ENCODE results near the gene OR52H1. TPM values are rescaled to one million over a fixed set of nuclear protein-coding genes. Genes with fewer than 3 reads are reported as not detected.

Gene OR52H1
- under 1 TPM in 1 of 4 donors, not detected in 3; 0.79 TPM for total RNA-seq

- Histone ChIP-seq H3K27ac (no peak within 1 kb of the TSS), H3K4me3 (no peak within 1 kb of the TSS), H3K27me3 (no peaks in the 10 kb centered on the region), H3K4me1 (no peaks in the 10 kb centered on the region), H3K36me3 (no peaks in the 10 kb centered on the region), H3K9me3 (no peaks in the 10 kb centered on the region)
- intact Hi-C loops (cut with DNase I; ENCODE audit: low total_unique reads), result no loop called here
- 43% methylated on average over 1 of the region's 1 CpG; no CpG with 5 or more reads in 1 of the 2 donors for WGBS, 2 donors (ENCODE audit: low coverage in 1 of 2)
- TF ChIP-seq POLR2A (IDR thresholded peaks at IDR 0.05), result no peak
- no peak for TF ChIP-seq EP300 (IDR thresholded peaks at IDR 0.05; ENCODE audit: low read depth)
- no peak for TF ChIP-seq CTCF (IDR thresholded peaks at IDR 0.05)
- TF ChIP-seq POLR2AphosphoS5 (IDR thresholded peaks at IDR 0.05), result no peak
- in situ Hi-C loops (cut with MboI; ENCODE audit: low pct_ligation_motif_present in 1 of 4, low pct_unique_long_range_greater_than_20kb in 1 of 4, low sequenced_read_pairs in 3 of 4), result no loop called here
- no peak for DNase-seq
These were observed at the start of gene OR52H1 for GRCh38 chr11:5548440-5548839. TSS of gene OR52H1 (minus strand) at chr11:5548540. CDS start at chr11:5545505, 3,035 bp downstream.

- intact Hi-C loops (cut with DNase I; ENCODE audit: low total_unique reads), result loop anchor here (10.0 kb wide), 1 partner anchor 87 kb away; the partner anchor contains the start of genes TRIM22 and TRIM5
- Histone ChIP-seq H3K9me3 (no peaks in the 10 kb centered on the region), H3K27me3 (no peaks in the 10 kb centered on the region), H3K36me3 (no peaks in the 10 kb centered on the region), H3K4me1 (peaks cover 0 to 18% (median 6%) of the 10 kb centered on the region in 4 donors), H3K27ac (peak overlapping the region in 1 of 4 donors; percentile 18), H3K4me3 (no peak overlapping the region)
- DNase-seq, result no peak
- TF ChIP-seq POLR2A (IDR thresholded peaks at IDR 0.05) (no peak), POLR2AphosphoS5 (IDR thresholded peaks at IDR 0.05) (no peak), CTCF (IDR thresholded peaks at IDR 0.05) (no peak)
- WGBS, 2 donors (ENCODE audit: low coverage in 1 of 2), result 75 to 83% methylated on average over 3 of the region's 3 CpGs
- in situ Hi-C loops (cut with MboI; ENCODE audit: low pct_ligation_motif_present in 1 of 4, low pct_unique_long_range_greater_than_20kb in 1 of 4, low sequenced_read_pairs in 3 of 4), result no loop called here
These were observed 49.6 kb upstream of the OR52H1 start for GRCh38 chr11:5597953-5598352.

- 9 to 34% methylated on average over 5 to 20 of the region's 20 CpGs for WGBS, 2 donors (ENCODE audit: low coverage in 1 of 2)
- in situ Hi-C loops (cut with MboI; ENCODE audit: low pct_ligation_motif_present in 1 of 4, low pct_unique_long_range_greater_than_20kb in 1 of 4, low sequenced_read_pairs in 3 of 4) (no loop called here), intact Hi-C loops (cut with DNase I; ENCODE audit: low total_unique reads) (loop anchor here (10.0 kb wide), 1 partner anchor 88 kb away; the partner anchor contains the start of genes TRIM22 and TRIM5)
- DNase-seq, result peak; percentile 52
- no peaks in the 10 kb centered on the region for H3K36me3 ChIP-seq
- peak within 1 kb of the TSS; percentile 45 to 71 (median 62) for H3K27ac ChIP-seq
- H3K27me3 ChIP-seq, result no peaks in the 10 kb centered on the region
- no peak for TF ChIP-seq CTCF (IDR thresholded peaks at IDR 0.05)
- TF ChIP-seq POLR2AphosphoS5 (IDR thresholded peaks at IDR 0.05), result no peak
- no peak for TF ChIP-seq EP300 (IDR thresholded peaks at IDR 0.05; ENCODE audit: low read depth)
- TF ChIP-seq POLR2A (IDR thresholded peaks at IDR 0.05), result no peak
- H3K4me1 ChIP-seq, result peaks cover 0 to 18% (median 6%) of the 10 kb centered on the region in 4 donors
- no peaks in the 10 kb centered on the region for H3K9me3 ChIP-seq
- H3K4me3 ChIP-seq, result peak within 1 kb of the TSS; percentile 21 to 50 (median 34)
These were observed 48.4 kb upstream of the OR52H1 start, which contains the start of gene TRIM6 for GRCh38 chr11:5596607-5597201. TSS of gene TRIM6 (plus strand) at chr11:5596637. CDS start at chr11:5596898, 261 bp downstream.

GRCh38 chr11:5593146-5593545, 44.8 kb upstream of the OR52H1 start:
- DNase-seq, result no peak
- Histone ChIP-seq H3K27me3 (no peaks in the 10 kb centered on the region), H3K27ac (no peak overlapping the region), H3K36me3 (no peaks in the 10 kb centered on the region), H3K4me3 (no peak overlapping the region), H3K4me1 (peaks cover 0 to 12% (median 4%) of the 10 kb centered on the region in 4 donors), H3K9me3 (no peaks in the 10 kb centered on the region)
- intact Hi-C loops (cut with DNase I; ENCODE audit: low total_unique reads), result loop anchor here (10.0 kb wide), 1 partner anchor 92 kb away; the partner anchor contains the start of genes TRIM22 and TRIM5
- 67 to 78% methylated on average over 1 of the region's 1 CpG for WGBS, 2 donors (ENCODE audit: low coverage in 1 of 2)
- TF ChIP-seq EP300 (IDR thresholded peaks at IDR 0.05; ENCODE audit: low read depth) (no peak), POLR2AphosphoS5 (IDR thresholded peaks at IDR 0.05) (no peak), CTCF (IDR thresholded peaks at IDR 0.05) (no peak), POLR2A (IDR thresholded peaks at IDR 0.05) (no peak)
- in situ Hi-C loops (cut with MboI; ENCODE audit: low pct_ligation_motif_present in 1 of 4, low pct_unique_long_range_greater_than_20kb in 1 of 4, low sequenced_read_pairs in 3 of 4), result no loop called here
